GM21576 (cell line): ENCODE results near the gene PIGA.
A peak's percentile ranks its signal among the peaks of the same experiment; 100 is the strongest.

Experiments used
- ATAC-seq: cut with Tn5 transposase; IDR thresholded peaks from one replicate; pipeline ENCODE4 v1.9.1; 2021; ENCODE audit warnings: mild to moderate bottlenecking, moderate library complexity; ENCODE audit not compliant: unreplicated experiment

Gene PIGA

GRCh38 chrX:15335135-15336022 is at the start of gene PIGA:
TSS of gene PIGA (minus strand) at chrX:15335523. CDS start at chrX:15331930, 3,593 bp downstream.
- ATAC-seq: peak; percentile 99

- no peak for ATAC-seq
These were observed 49.0 kb upstream of the PIGA start, which contains the start of gene VEGFD for GRCh38 chrX:15384304-15384703. TSS of gene VEGFD (minus strand) at chrX:15384413. CDS start at chrX:15383946, 467 bp downstream.

GRCh38 chrX:15382813-15383212 is 47.5 kb upstream of the PIGA start:
- ATAC-seq: no peak

GRCh38 chrX:15376956-15377355 is 41.6 kb upstream of the PIGA start:
- no peak for ATAC-seq

- no peak for ATAC-seq
These were observed 38.7 kb upstream of the PIGA start for GRCh38 chrX:15373976-15374375.

- no peak for ATAC-seq
These were observed 31.4 kb upstream of the PIGA start for GRCh38 chrX:15366506-15367352.

- no peak for ATAC-seq
These were observed 24.4 kb upstream of the PIGA start for GRCh38 chrX:15359701-15360100.

- no peak for ATAC-seq
These were observed 23.2 kb upstream of the PIGA start for GRCh38 chrX:15358533-15358932.

- no peak for ATAC-seq
These were observed 21.1 kb upstream of the PIGA start for GRCh38 chrX:15356444-15356843.

- ATAC-seq: no peak
These were observed 15.1 kb upstream of the PIGA start for GRCh38 chrX:15350329-15350996.

GRCh38 chrX:15349046-15349445 is 13.7 kb upstream of the PIGA start:
- no peak for ATAC-seq

- ATAC-seq: no peak
These were observed 10.7 kb upstream of the PIGA start for GRCh38 chrX:15345976-15346375.

GRCh38 chrX:15344106-15344505 is 8.8 kb upstream of the PIGA start:
- no peak for ATAC-seq

GRCh38 chrX:15343075-15343476 is 7.8 kb upstream of the PIGA start:
- ATAC-seq: no peak

GRCh38 chrX:15340867-15341266 is 5.5 kb upstream of the PIGA start:
- ATAC-seq: no peak

- no peak for ATAC-seq
These were observed 695 bp upstream of the PIGA start for GRCh38 chrX:15336023-15336413.

- no peak for ATAC-seq
These were observed 762 bp downstream of the PIGA start for GRCh38 chrX:15334561-15334960.

GRCh38 chrX:15328821-15329220 is 6.5 kb downstream of the PIGA start:
- no peak for ATAC-seq

GRCh38 chrX:15328131-15328530 is 7.2 kb downstream of the PIGA start:
- no peak for ATAC-seq

- no peak for ATAC-seq
These were observed 12.9 kb downstream of the PIGA start for GRCh38 chrX:15322472-15322871.

- ATAC-seq: no peak
These were observed 13.3 kb downstream of the PIGA start for GRCh38 chrX:15322072-15322471.
